ENCODE data around the gene OPRD1.

OPRD1 gene

DNA sequence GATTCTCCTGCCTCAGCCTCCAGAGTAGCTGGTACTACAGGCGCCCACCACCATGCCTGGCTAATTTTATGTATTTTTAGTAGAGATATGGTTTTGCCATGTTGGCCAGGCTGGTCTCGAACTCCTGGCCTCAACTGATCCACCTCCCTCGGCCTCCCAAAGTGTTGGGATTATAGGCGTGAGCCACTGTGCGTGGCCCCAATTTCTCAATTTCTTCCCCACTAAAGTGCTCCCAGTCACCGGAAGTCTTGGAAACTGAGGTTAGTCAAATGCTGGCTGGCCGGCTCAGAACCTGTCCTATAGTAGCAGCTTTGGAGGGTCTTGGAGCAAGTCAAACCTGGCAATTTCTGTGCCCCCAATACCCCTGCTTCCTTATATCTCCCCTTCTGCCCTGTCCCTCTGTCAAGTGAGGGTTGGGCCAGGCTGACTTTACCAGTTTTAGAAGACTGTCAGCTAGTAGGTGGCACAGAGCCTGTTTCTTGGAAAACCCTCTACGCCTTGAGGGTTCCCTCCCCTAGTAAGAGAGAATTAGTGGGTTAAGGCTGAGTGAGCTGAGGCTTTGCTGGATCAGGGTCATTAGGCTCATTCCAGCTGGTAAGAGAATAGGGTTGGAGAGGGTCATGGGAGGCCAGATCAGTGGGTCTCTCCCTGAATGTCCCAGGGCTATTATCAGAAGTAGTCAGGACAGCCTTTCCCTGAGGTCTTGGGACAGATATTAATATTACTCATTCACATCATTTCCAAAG is 94.1 kb downstream of the OPRD1 start:
- no peak for DNase-seq (ENCODE audit: low read depth in 3 of 3)

DNA sequence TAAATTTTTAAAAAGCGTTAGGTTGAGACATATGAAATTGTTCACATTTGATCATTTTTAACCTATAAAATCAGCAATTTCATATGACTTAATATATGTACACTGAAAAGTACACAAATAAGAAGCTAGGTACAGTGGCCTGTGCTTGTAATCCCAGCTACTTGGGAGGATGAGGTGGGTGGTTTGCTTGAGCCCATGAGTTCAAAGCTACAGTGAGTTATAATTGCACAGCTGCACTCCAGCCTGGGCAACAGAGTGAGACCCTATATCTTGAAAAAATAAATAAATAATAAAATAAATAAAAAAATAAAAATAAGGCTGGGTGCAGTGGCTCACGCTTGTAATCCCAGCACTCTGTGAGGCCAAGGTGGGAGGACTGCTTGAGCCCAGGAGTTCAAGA is 97.2 kb downstream of the OPRD1 start:
- no peak for DNase-seq (ENCODE audit: low read depth in 3 of 3)

DNA sequence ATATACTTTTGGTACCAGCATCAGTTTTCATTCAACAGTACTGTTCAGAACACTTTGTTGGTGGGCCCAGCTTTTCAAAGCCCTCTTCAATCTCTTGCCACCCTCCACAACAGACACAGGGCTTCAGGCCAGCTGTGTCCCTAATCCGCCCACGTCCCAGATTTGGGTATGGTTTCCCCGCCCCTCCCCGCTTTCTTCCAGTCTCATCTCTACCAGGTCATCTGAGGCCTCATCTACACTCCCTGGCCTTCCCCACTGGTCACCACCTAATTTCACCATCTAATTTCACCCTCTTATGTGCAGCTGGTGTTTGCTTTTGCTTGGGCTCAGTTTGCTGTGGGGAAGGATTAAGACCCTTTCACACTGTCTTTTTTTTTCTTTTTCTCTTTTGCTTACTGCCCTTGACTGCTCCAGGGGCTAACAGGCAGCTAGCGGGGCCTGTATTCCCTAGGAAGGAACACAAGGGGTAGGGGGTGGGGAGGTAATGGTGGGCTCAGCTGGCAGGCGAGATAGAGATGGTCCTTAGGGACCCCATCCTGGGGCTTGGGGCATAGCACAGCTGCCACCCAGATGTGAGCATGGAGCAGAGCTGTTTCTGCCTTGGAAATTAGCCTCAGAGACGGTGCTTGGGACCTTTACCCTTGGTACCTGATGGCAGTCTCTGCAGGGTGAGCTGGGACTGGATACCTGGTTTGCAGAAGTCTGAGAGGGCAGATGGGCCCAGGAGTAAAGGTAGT is 98.6 kb downstream of the OPRD1 start:
- no peak for DNase-seq (ENCODE audit: low read depth in 3 of 3)

DNA sequence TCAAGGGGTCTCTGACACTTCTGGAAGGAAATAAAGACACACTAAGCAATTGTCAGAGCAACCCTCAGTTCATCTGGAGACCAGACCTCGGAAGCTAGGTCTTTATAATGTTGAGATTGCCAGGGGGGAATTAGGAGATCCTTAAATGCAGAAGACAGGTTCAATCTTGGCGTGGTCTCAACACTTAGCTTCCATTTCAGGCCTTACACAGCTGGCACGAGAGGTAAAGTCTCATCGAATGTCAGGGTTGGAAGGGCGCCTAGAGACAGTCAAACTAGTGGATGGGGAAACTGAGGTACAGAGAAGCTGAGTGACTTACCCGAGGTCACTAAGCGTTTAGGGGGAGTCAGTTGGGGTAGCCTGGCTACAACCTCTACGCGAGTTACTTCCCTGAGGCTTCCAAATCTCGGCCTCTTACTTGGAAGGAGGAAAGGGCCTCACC is 101.8 kb downstream of the OPRD1 start:
- DNase-seq (ENCODE audit: low read depth in 3 of 3): no peak

DNA sequence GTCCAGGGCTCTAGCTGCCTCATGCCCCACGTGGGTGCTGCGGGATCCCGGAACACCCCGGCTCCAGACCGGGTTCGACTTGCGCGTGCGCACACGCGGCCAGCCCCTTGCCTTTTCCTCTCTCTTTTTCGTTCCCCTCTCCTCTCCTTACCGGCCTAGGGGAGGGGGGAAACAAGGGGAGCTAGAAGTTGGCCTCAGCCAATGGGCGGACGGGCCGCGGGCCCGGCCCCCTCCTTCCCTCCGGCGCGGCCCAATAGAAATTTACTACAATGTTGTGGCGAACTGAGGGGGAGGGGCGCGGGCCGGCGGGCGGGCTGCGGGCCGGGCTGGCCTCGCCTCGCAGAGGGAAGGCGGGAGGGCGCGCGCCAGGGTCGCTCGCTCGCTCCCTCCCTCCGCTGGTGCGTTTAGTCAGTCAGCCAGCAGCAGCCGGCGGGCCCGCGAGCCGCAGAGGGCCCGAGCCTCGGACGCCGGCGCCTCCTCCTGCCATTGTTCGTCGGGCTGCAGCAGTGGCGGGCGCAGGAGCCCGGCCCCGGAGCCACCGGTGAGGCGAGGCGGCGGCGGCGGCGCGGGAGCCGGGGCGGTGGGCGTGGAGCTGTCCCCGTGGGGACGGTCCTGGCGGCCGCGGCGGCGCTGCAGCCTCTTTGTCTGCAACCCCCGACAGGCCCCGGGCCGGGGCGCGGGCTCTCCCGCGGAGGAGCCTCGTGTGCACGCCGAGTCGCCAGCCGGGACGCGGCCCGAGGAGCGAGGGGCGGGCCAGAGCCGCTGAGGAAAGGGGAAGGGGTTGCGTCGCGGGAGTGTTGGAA is 102.5 kb downstream of the OPRD1 start, which contains the start of gene EPB41:
TSS of gene EPB41 (plus strand) at position 342 of the 803 bp plus-strand sequence. CDS start 72,869 bp downstream, outside the sequence.
- peak; percentile 81 to 85 (median 82) for DNase-seq (ENCODE audit: low read depth in 3 of 3)

DNA sequence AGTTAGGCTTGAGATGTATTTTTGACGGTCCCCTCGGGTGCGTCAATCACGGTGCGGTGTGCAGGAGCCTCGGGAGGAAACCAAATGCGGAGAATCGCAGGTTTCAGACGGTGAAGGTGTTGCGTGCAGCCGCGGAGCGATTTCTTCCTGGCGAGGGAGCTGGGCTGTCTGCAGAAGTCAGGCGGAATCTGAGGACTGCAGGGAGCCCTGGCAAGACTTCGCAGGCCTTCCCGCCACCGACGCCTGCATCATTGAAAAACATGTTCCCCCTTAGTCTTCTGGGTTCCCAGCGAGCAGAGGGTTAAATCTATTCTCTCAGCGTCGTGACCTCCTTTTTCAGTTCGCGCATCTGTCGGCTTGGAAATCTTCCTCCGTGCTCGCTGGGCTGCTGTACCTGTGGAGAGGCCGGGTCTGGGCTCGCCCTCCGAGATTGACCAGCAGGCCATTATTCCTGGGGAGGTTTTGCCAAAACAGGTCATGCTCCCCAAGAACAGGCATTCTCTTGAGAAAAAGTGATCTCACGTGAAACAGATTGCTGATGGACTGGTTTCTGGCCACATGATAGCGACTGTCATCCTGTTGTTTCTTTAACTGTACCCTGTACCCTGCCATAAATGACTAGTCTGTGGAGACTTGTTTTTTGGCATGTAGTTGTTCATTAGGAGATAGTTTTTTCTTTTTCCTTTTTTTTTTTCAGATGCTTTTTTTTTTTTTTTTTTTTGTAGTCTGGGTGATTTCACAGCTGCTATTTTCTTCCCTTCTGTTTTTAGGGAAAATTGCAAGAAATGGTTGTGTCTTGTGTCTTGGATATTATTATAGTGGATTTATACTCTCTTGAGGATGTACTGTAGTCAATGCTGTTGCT is 103.3 kb downstream of the OPRD1 start:
- DNase-seq (ENCODE audit: low read depth in 3 of 3): peak in 2 of 3 experiments; percentile 7 to 31

DNA sequence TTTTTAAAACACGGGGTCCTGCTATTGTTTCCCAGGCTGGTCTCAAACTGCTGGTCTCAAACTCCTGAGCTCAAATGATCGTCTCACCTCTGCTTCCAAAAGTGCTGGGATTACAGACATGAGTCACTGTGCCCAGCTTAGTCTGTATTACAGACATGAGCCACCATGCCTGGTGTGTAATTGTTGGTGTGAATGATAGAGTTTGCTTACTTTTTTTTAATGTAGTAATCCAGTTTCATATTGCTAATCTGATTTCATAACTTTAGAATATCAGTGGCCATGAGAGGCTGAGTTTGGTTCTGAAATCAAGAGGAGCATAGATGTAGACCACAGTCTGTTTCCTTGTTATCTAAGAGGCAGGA is 105.8 kb downstream of the OPRD1 start:
- DNase-seq (ENCODE audit: low read depth in 3 of 3): no peak

All from stimulated activated CD4-positive, alpha-beta T cell treated with anti-CD3 and anti-CD28 coated beads, TNF-alpha, amount 100 ng/mL, for 4 hours (primary cell).